Measurements from ENCODE around the gene AGAP1.

Gene AGAP1

DNA sequence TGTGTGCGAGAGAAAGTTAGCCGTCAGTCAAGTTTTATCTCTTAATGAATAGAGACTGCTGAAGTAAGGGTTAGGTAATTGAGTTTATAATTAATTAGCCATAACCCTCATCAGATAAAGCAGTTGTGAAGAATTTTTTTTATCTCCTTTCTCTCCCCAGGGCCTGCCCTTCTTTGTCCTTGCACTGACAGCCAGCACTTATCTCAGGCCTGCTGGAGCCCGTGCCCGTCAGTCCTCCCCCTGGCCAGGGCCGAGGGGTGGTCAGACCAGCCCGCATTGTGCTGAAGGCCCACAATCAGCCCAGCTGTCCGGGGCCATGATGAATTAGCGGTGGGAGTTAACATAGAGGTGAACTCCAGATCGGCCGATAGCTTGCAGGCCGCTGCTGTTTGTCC, 358.7 kb downstream of the AGAP1 start:
- no peak overlapping the region for H3K4me3 ChIP-seq (ENCODE audit: low read depth, low read length)

DNA sequence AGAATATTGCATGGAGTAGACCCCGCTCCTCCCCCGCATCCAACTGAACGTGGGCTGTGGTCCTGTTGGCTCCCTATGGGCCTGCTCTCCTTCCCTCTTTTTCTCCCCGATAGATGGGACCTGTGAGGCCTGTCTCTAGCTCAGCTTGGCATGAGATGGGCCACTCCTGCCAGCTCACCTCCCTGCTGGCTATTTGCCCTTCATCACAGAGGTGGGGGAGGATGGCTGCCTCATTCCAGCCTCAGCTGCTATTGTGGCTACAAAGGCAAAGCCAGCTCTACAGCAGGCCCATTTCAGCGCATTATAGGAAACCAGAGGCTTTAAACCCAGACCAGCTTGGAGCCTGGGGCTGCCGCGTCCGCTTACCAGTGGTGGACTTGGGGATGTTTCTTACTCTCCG, 360.4 kb downstream of the AGAP1 start:
- H3K36me3 ChIP-seq (ENCODE audit: control insufficient read depth, insufficient read depth, low read length) = no peaks in the 10 kb centered on the region
- no peak overlapping the region for H3K27ac ChIP-seq (ENCODE audit: low read depth, low read length)
- H3K4me3 ChIP-seq (ENCODE audit: low read depth, low read length) = no peak overlapping the region
- peaks cover 4% of the 10 kb centered on the region; the same call in 1 of the 2 replicates for H3K4me1 ChIP-seq (ENCODE audit: control insufficient read depth, insufficient read depth, low read length)
- H3K27me3 ChIP-seq (ENCODE audit: control insufficient read depth, insufficient read depth, low read length) = no peaks in the 10 kb centered on the region
- no peaks in the 10 kb centered on the region for H3K9me3 ChIP-seq (ENCODE audit: control insufficient read depth, insufficient read depth, low read depth, low read length)
- H3K9ac ChIP-seq (ENCODE audit: low read length) = no peak overlapping the region

More for the DNA sequence above, 358.7 kb downstream of the AGAP1 start:
- no peaks in the 10 kb centered on the region for H3K9me3 ChIP-seq (ENCODE audit: control insufficient read depth, insufficient read depth, low read depth, low read length)
- H3K4me1 ChIP-seq (ENCODE audit: control insufficient read depth, insufficient read depth, low read length) = peaks cover 4% of the 10 kb centered on the region; the same call in 1 of the 2 replicates
- H3K36me3 ChIP-seq (ENCODE audit: control insufficient read depth, insufficient read depth, low read length) = no peaks in the 10 kb centered on the region
- H3K27ac ChIP-seq (ENCODE audit: low read depth, low read length) = no peak overlapping the region
- no peaks in the 10 kb centered on the region for H3K27me3 ChIP-seq (ENCODE audit: control insufficient read depth, insufficient read depth, low read length)
- no peak overlapping the region for H3K9ac ChIP-seq (ENCODE audit: low read length)

DNA sequence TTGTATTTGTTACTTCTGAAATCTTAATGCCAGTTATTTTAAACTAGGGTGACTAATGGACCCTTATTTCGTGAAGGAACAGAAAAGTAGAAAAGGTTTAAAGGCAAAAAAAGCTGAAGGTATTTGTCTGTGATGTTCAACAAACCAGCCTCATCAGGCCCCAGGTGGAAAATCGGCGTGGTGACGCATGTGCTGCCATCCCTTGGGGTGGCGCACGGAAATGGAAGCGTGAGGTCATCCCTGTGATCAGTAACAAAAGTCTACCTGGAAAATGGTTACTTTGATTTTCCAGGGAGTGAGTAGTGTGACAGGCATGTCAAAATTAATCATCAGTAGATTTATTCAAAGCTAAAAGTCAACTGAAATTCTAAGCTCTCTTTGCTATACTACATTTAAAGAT, 361.2 kb downstream of the AGAP1 start:
- H3K9me3 ChIP-seq (ENCODE audit: control insufficient read depth, insufficient read depth, low read depth, low read length) = no peaks in the 10 kb centered on the region
- H3K9ac ChIP-seq (ENCODE audit: low read length) = no peak overlapping the region
- H3K4me1 ChIP-seq (ENCODE audit: control insufficient read depth, insufficient read depth, low read length) = peaks cover 4% of the 10 kb centered on the region; the same call in 1 of the 2 replicates
- no peaks in the 10 kb centered on the region for H3K36me3 ChIP-seq (ENCODE audit: control insufficient read depth, insufficient read depth, low read length)
- H3K27ac ChIP-seq (ENCODE audit: low read depth, low read length) = no peak overlapping the region
- no peaks in the 10 kb centered on the region for H3K27me3 ChIP-seq (ENCODE audit: control insufficient read depth, insufficient read depth, low read length)
- H3K4me3 ChIP-seq (ENCODE audit: low read depth, low read length) = no peak overlapping the region

DNA sequence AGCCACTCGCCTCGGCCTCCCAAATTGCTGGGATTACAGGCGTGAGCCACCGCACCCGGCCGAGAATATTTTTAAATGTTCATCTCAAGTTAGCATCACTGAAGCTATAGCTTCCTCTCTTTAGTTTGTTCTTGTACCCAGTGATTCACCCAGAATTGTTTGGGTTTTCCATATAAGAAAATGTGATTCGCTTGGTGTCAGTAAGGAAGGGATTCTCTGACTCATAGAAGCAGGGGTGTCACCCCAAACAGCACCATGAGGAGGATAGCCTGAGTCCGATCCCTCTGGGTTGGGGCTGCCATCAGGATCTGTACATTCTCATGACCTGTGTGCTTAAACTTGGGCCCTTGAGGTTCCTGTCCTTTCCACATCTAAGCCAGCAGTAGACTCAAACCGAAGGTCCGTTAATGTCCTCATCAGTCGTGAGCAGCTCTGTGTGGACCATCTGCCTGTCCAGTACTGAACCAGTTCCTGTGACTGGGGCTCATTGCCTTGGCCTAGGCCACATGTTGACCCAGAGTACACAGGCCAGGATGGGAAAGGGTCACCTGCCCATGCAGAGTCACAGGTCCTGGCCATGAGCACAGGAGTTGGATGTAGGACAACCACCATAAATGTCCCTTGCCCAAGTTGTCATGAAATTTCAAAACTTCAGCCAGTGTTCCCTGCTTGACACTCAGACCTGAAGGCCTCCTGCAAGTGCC, 362.5 kb downstream of the AGAP1 start:
- H3K4me3 ChIP-seq (ENCODE audit: low read depth, low read length) = no peak overlapping the region
- H3K9me3 ChIP-seq (ENCODE audit: control insufficient read depth, insufficient read depth, low read depth, low read length) = no peaks in the 10 kb centered on the region
- no peak overlapping the region for H3K9ac ChIP-seq (ENCODE audit: low read length)
- no peaks in the 10 kb centered on the region for H3K27me3 ChIP-seq (ENCODE audit: control insufficient read depth, insufficient read depth, low read length)
- no peaks in the 10 kb centered on the region for H3K36me3 ChIP-seq (ENCODE audit: control insufficient read depth, insufficient read depth, low read length)
- no peak overlapping the region for H3K27ac ChIP-seq (ENCODE audit: low read depth, low read length)
- peaks cover 4% of the 10 kb centered on the region; the same call in 1 of the 2 replicates for H3K4me1 ChIP-seq (ENCODE audit: control insufficient read depth, insufficient read depth, low read length)

DNA sequence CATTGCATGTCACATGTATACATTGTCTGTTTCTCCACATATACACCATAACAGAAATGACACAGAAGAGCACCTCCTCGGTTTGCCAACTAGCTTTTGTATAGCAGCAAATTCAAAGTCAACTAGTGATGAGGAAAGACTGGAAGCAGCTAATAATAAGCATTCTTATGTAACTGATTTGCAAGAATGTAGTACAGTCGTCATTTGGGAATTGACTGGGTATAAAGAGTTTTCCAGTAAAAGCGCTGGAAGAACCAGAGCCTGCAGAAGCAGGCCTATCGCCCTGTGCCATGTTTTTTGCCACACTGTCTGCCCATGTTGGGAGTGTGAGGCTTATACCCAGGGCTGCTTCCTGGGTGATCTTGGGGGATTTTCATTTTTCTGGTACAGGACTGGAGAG, 363.8 kb downstream of the AGAP1 start:
- no peaks in the 10 kb centered on the region for H3K36me3 ChIP-seq (ENCODE audit: control insufficient read depth, insufficient read depth, low read length)
- H3K4me1 ChIP-seq (ENCODE audit: control insufficient read depth, insufficient read depth, low read length) = peaks cover under 1% of the 10 kb centered on the region; the same call in 1 of the 2 replicates
- no peak overlapping the region for H3K27ac ChIP-seq (ENCODE audit: low read depth, low read length)
- no peak overlapping the region for H3K4me3 ChIP-seq (ENCODE audit: low read depth, low read length)
- no peaks in the 10 kb centered on the region for H3K27me3 ChIP-seq (ENCODE audit: control insufficient read depth, insufficient read depth, low read length)
- H3K9ac ChIP-seq (ENCODE audit: low read length) = no peak overlapping the region
- no peaks in the 10 kb centered on the region for H3K9me3 ChIP-seq (ENCODE audit: control insufficient read depth, insufficient read depth, low read depth, low read length)

DNA sequence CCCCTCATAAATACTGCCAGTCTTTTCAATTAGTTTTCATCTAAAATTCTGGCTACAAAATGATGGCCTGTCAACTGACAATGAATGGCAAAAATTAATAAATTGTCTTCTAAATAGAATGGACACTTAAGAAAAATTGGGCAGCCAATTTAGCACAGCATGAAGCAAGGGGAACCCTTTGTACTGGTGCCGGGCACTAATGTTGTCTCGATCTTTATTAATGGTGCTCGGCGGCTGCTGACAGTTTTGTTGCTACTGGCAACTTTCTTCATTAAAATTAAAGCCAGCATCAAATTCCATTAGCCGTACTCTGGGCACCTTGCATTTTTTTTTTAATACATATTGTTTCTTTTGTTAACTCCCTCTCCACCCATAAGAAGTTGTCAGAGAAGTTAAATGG, 365.0 kb downstream of the AGAP1 start:
- Histone ChIP-seq H3K27me3 (ENCODE audit: control insufficient read depth, insufficient read depth, low read length) (no peaks in the 10 kb centered on the region), H3K36me3 (ENCODE audit: control insufficient read depth, insufficient read depth, low read length) (no peaks in the 10 kb centered on the region), H3K4me1 (ENCODE audit: control insufficient read depth, insufficient read depth, low read length) (no peaks in the 10 kb centered on the region), H3K27ac (ENCODE audit: low read depth, low read length) (no peak overlapping the region), H3K9me3 (ENCODE audit: control insufficient read depth, insufficient read depth, low read depth, low read length) (no peaks in the 10 kb centered on the region), H3K4me3 (ENCODE audit: low read depth, low read length) (no peak overlapping the region), H3K9ac (ENCODE audit: low read length) (no peak overlapping the region)

DNA sequence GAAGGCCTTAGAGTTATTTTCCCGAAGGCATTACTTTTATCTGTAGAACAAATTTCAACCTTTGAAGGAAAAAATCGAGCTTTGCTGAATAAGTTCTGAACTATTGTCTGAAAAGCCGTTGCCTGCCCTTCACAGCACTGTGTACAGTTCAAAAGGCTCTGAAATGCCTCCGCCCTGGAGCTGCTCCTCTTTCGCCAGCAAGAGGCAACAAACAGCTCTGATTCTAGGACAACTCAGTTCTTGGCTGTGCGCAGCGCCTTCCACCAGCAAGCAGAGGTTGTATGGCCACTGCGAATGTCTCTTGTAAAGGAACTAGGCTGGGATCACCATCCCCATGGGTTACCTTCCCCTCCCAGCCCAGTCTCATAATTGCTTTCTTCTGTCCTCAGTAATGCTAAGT, 365.8 kb downstream of the AGAP1 start:
- no peaks in the 10 kb centered on the region for H3K36me3 ChIP-seq (ENCODE audit: control insufficient read depth, insufficient read depth, low read length)
- no peaks in the 10 kb centered on the region for H3K27me3 ChIP-seq (ENCODE audit: control insufficient read depth, insufficient read depth, low read length)
- no peak overlapping the region for H3K27ac ChIP-seq (ENCODE audit: low read depth, low read length)
- H3K9ac ChIP-seq (ENCODE audit: low read length) = no peak overlapping the region
- H3K9me3 ChIP-seq (ENCODE audit: control insufficient read depth, insufficient read depth, low read depth, low read length) = no peaks in the 10 kb centered on the region
- H3K4me3 ChIP-seq (ENCODE audit: low read depth, low read length) = no peak overlapping the region
- H3K4me1 ChIP-seq (ENCODE audit: control insufficient read depth, insufficient read depth, low read length) = peaks cover 6% of the 10 kb centered on the region

DNA sequence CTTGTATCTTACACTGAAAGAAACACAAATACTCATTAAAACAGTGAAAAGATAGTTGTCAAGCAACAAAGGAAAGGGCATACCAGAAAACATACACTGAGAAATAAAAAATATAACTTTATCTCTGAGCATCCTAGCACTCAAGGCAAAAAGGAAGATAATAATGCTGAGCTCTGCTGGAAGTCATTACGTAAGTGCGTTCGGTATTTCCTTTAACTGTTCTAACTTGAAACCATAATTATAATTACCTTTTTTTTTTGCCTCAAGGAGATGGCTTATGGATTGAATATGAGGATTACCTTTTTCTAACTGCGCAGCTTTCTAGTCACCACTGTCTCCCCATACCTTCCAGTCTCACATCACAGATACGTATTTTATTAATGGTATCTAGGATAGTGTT, 366.3 kb downstream of the AGAP1 start:
- no peaks in the 10 kb centered on the region for H3K36me3 ChIP-seq (ENCODE audit: control insufficient read depth, insufficient read depth, low read length)
- no peaks in the 10 kb centered on the region for H3K27me3 ChIP-seq (ENCODE audit: control insufficient read depth, insufficient read depth, low read length)
- H3K9me3 ChIP-seq (ENCODE audit: control insufficient read depth, insufficient read depth, low read depth, low read length) = no peaks in the 10 kb centered on the region
- H3K4me3 ChIP-seq (ENCODE audit: low read depth, low read length) = no peak overlapping the region
- peaks cover 10% of the 10 kb centered on the region for H3K4me1 ChIP-seq (ENCODE audit: control insufficient read depth, insufficient read depth, low read length)
- no peak overlapping the region for H3K9ac ChIP-seq (ENCODE audit: low read length)
- H3K27ac ChIP-seq (ENCODE audit: low read depth, low read length) = no peak overlapping the region

DNA sequence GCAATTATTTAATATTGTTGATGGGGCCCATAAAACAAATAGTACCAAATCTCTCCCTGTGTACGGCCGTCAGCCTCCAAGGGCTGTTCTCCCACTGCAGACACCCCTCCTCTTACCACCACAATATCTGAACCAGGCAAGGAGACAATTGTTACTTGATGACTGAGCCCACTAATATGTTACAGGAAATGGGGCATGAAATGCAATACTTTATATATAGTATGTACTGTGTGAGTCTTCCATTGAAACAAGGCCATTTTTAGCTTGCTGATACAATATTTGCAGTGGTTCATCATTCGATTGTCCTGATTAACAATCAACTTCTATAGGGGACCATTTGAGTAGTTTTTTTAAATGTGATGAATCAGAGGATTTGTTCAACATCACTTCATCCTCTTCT, 367.0 kb downstream of the AGAP1 start:
- H3K9me3 ChIP-seq (ENCODE audit: control insufficient read depth, insufficient read depth, low read depth, low read length) = no peaks in the 10 kb centered on the region
- no peaks in the 10 kb centered on the region for H3K36me3 ChIP-seq (ENCODE audit: control insufficient read depth, insufficient read depth, low read length)
- no peak overlapping the region for H3K27ac ChIP-seq (ENCODE audit: low read depth, low read length)
- H3K4me3 ChIP-seq (ENCODE audit: low read depth, low read length) = no peak overlapping the region
- no peaks in the 10 kb centered on the region for H3K27me3 ChIP-seq (ENCODE audit: control insufficient read depth, insufficient read depth, low read length)
- H3K9ac ChIP-seq (ENCODE audit: low read length) = no peak overlapping the region
- peaks cover 12% of the 10 kb centered on the region for H3K4me1 ChIP-seq (ENCODE audit: control insufficient read depth, insufficient read depth, low read length)

DNA sequence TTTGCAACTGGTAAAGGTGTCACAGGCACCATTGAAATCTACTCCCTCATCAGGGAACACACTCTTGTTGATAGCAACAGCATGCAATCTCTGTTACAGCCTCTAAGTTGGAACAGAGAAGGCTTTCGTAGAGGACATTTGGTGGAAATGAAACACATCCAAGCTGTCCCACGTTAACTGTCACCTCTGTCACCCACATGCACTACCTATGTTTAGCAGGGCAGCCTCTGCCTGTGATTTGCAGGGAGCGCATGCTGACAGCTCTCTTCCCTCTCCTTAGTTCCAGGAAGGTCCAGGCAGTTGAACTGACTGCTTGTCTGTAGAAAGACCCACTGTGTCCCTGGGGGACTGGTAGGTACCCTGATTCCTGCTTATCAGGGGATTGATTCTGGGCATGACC, 367.5 kb downstream of the AGAP1 start:
- no peaks in the 10 kb centered on the region for H3K36me3 ChIP-seq (ENCODE audit: control insufficient read depth, insufficient read depth, low read length)
- H3K27me3 ChIP-seq (ENCODE audit: control insufficient read depth, insufficient read depth, low read length) = no peaks in the 10 kb centered on the region
- H3K9ac ChIP-seq (ENCODE audit: low read length) = no peak overlapping the region
- no peak overlapping the region for H3K27ac ChIP-seq (ENCODE audit: low read depth, low read length)
- no peak overlapping the region for H3K4me3 ChIP-seq (ENCODE audit: low read depth, low read length)
- no peaks in the 10 kb centered on the region for H3K9me3 ChIP-seq (ENCODE audit: control insufficient read depth, insufficient read depth, low read depth, low read length)
- peaks cover 15% of the 10 kb centered on the region for H3K4me1 ChIP-seq (ENCODE audit: control insufficient read depth, insufficient read depth, low read length)

DNA sequence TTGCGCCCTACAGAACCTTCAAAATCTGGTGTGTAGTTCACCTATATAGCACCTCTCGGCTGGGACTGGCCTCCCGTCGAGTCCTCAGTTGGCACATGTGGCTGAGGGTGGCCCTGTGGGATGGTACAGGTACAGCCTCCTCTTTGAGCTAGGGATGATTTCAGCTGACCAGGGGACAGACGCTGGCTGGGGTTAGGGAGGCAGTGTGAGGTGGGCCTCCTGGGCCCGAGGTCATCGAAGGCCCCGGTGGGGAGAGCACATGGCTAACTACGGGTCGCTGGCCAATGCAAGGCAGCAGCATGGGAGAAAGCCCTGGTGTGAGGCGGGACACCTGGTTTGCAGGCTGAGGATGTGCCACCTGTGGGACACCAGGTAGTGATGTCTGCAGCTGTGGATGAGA, 369.6 kb downstream of the AGAP1 start:
- H3K4me3 ChIP-seq (ENCODE audit: low read depth, low read length) = no peak overlapping the region
- H3K36me3 ChIP-seq (ENCODE audit: control insufficient read depth, insufficient read depth, low read length) = no peaks in the 10 kb centered on the region
- H3K27me3 ChIP-seq (ENCODE audit: control insufficient read depth, insufficient read depth, low read length) = no peaks in the 10 kb centered on the region
- no peaks in the 10 kb centered on the region for H3K9me3 ChIP-seq (ENCODE audit: control insufficient read depth, insufficient read depth, low read depth, low read length)
- H3K27ac ChIP-seq (ENCODE audit: low read depth, low read length) = no peak overlapping the region
- no peak overlapping the region for H3K9ac ChIP-seq (ENCODE audit: low read length)
- peaks cover 16% of the 10 kb centered on the region for H3K4me1 ChIP-seq (ENCODE audit: control insufficient read depth, insufficient read depth, low read length)

Data from HUES6 (cell line).